NCI-H510A treated with DMSO at 0.1 percent for 48 hours (cell line): Measurements from ENCODE around the gene ZNF397.
A peak's percentile ranks its signal among the peaks of the same experiment; 100 is the strongest.

Source experiments
- DNase-seq: peaks from one replicate; lab custom pipeline; 2025; lab: John Stamatoyannopoulos, UW

ZNF397 gene

GRCh38 chr18:35245719-35246317 lies 5.0 kb downstream of the ZNF397 start:
- no peak for DNase-seq

GRCh38 chr18:35246831-35247230 lies 6.0 kb downstream of the ZNF397 start:
- no peak for DNase-seq

GRCh38 chr18:35247412-35248249 lies 6.8 kb downstream of the ZNF397 start:
- no peak for DNase-seq

DNA sequence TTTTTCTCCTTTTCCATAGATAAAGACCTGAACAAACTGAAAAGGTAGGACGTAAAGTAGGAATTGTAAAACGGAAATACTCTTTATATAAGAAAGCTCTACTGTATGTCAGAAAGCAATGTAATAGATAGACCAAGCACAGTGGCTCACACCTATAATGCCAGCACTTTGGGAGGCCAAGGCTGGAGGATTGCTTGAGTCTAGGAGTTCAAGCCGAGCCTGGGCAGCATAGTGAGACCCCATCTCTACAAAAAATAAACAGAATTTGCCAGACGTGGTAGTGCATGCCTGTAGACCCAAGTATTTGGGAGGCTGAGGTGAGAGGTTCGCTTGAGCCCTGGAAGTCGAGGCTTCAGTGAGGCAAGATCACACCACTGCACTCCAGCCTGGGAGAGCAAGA lies 7.6 kb downstream of the ZNF397 start:
- DNase-seq, result no peak

GRCh38 chr18:35252466-35252865 lies 11.6 kb downstream of the ZNF397 start:
- DNase-seq, result no peak

GRCh38 chr18:35253655-35254287 lies 12.9 kb downstream of the ZNF397 start:
- DNase-seq, result no peak

- DNase-seq, result no peak
Measured at GRCh38 chr18:35256947-35257346, 16.1 kb downstream of the ZNF397 start.

- no peak for DNase-seq
Measured at GRCh38 chr18:35264409-35264808, 23.6 kb downstream of the ZNF397 start.

DNA sequence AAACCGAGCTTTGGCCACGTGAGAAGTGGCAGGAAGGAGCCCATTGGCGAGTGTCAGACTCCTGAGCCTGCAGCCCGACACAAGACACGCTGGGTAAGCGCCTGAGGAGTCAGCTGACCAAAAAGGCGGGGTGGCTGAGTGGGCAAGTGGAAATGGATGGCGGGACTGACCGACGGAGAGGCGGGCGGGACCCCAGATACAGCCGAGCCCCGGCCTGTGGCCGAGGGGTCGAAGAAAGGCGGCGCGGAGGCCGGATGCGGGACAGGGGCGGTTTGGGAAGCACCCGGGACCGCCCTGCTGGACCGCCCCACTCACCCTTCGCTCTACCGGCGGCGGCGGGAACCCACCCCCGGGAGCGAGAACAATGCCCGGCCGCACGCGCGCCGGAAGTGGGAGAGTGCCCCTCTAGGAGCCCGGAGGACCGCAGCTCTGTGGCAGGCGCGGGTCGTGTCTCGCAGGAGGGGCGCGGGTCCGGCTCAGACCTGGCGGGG lies 26.4 kb downstream of the ZNF397 start:
- peak; percentile 94 for DNase-seq

DNA sequence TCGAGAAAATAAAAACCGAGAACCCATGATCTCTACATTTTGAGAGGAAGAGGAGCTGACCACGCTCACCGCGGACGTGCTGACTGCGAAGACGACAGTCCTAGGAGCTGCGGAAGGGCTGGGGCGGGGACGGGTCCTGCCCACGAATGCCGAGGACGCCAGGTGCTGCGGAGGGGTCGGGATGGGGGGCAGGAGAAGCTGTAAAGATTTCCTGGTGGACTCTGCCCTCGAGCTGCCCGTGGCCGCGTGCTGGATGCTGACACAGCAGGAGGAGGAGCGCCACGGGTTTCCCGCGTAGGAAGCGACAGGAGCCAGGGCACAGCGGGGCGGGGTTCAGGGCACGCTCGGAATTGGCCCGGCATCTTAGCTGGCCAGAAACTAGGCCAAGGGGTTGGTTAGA lies 27.0 kb downstream of the ZNF397 start:
- no peak for DNase-seq

GRCh38 chr18:35268821-35269220 lies 28.0 kb downstream of the ZNF397 start:
- no peak for DNase-seq

GRCh38 chr18:35271656-35272055 lies 30.8 kb downstream of the ZNF397 start:
- no peak for DNase-seq

DNA sequence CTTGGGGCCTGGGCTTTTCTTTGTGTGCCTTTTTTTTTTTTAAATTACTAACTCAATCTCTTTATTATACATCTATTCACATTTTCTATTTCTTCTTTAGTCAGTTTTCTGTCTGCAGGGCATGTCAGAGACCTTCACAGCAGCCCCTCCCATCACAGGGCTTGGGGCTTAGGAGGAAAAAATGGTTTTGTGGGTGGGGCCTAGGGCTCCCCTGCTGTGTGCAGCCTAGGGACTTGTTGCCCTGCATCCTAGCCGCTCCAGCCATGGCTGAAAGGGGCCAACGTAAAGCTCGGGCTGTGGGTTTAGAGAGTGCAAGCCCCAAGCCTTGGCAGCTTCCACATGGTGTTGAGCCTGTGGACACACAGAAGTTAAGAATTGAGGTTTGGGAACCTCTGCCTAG lies 35.4 kb downstream of the ZNF397 start:
- DNase-seq, result no peak

- no peak for DNase-seq
Measured at GRCh38 chr18:35277633-35278032, 36.8 kb downstream of the ZNF397 start.

DNA sequence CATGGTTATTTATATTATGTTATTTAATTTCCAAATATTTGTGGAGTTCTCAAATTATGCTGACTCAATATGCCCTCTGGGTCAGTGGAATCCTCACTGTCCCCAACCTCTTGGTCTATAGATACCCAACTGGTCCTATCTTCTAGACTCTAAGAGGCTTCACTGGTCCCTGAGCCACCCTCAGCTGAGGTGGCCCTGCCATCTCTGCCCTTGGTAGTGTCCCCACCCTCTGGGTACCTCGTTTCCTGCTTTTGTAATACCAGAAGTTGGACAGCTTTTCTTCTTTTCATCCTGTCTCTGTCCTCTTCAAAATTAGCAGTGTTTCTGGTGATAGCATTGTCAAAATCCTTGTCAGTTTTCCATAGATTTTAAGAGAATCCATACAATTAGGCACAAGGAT lies 37.3 kb downstream of the ZNF397 start:
- DNase-seq, result no peak

GRCh38 chr18:35278969-35279368 lies 38.1 kb downstream of the ZNF397 start:
- no peak for DNase-seq

DNA sequence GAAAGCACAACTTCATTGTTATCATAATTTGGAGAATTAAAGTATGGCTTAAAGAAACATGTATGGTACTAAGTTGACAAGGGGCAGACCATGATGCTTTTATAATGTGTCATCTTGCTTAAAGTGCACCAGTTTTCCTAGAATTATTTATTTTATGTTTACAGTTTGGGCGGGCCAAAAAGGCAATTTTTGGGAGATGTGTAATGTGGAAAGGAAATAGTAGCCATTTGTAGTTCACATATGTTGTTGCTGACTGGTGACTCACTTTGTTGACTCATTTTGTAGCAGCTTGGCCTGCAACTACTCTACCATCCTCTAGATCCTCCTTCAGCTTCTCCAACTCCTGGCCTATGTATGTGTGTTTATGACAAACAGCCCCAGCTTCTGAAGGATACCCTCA lies 41.5 kb downstream of the ZNF397 start:
- no peak for DNase-seq

DNA sequence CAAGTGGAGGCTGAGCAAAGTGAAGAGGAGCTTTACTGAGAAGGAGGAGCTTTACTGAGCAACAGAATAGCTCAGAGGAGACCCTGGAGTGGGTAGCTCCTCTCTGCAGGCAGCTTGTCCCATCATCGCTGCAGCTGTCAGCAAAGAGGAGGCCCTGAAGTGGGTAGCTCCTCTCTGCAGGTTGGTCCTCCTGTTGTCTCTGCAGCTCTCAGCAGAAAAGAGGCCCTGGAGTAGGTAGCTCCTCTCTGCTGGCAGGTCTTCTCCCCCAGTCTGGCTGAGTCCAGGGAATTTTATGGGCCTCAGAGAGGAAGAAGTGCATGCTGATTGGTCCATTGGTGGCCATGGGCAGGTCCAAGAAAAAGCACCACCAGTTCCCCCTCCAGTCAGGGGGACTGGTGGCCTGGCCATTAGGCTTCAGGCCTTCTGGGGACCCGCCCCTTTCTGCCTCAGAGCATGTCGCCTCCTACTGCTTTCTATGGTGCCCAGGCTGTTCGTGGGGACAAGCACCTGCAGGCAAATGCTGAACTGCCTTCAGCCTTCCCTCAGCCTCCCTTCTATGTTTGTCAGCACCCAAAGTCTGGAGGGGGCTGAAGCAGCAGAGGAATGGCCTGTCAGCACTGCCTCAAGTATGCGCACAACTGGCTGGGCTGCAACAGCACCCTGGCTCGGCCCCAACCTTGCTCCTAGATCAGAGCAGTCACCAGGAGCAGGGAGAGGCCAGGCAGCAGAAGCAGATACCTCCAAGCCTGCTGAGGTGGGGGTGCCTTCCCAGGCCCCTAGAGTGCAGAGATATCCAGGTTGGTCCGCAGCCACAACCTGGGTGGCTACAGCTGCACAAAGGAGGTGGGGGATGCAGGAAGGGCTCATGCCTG lies 43.3 kb downstream of the ZNF397 start:
- DNase-seq, result no peak

DNA sequence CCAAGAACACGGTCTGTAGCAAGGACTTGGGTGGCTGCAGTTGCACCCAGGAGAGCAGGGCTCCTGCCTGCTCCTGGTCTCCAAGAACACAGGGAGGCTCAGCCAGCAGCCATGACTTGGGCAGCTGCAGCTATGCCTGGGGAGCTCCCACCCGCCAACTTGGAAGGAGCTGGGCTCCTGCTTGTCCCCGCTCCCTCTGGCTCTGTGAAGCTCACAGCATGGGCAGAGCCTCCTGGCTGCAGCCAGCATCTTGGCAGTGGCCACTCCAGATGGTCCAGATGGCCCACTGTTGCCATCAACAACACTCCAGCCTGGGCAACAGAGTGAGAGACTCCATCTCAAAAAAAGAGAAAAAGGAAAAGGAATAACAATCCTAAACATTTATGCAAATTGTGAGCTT lies 44.0 kb downstream of the ZNF397 start:
- DNase-seq, result no peak

GRCh38 chr18:35289293-35289692 lies 48.5 kb downstream of the ZNF397 start:
- no peak for DNase-seq

GRCh38 chr18:35289727-35290093 lies 48.9 kb downstream of the ZNF397 start:
- DNase-seq, result no peak

GRCh38 chr18:35290094-35290735 lies 49.4 kb downstream of the ZNF397 start, which contains the start of gene ZSCAN30:
Gene ZSCAN30, minus strand, starts transcription at chr18:35290229. Its CDS starts 25,877 bp downstream, at chr18:35264352.
- peak; percentile 97 for DNase-seq
